CD4-positive, alpha-beta memory T cell (primary cell): ENCODE data around the gene NEK9. TPM values are rescaled to one million over a fixed set of nuclear protein-coding genes. Genes with fewer than 3 reads are reported as not detected.
A peak's percentile ranks its signal among the peaks of the same experiment; 100 is the strongest.

Experiments
- CTCF ChIA-PET: fragments of 350-600 bp; sonication (Branson Sonifier 250); formaldehyde crosslinking; loops from one replicate; lab custom pipeline; 2021; ENCODE audit warnings: inconsistent platforms; ENCODE audit not compliant: partially characterized antibody; lab: Charles Lee
- POLR2A ChIA-PET: fragments of 350-600 bp; sonication (Branson Sonifier 250); formaldehyde crosslinking; loops from one replicate; lab custom pipeline; 2021; ENCODE audit not compliant: partially characterized antibody; lab: Charles Lee
- DNase-seq, 5 donors: peaks; one replicate each; pipeline versions ENCODE4 v3.0.0 to v3.0.0-alpha.2; 2020 to 2022; ENCODE audit warnings: mixed read lengths in 1 of 5
- H3K27ac ChIP-seq: one replicate; pipeline ENCODE4 v1.7.0; 2013; ENCODE audit warnings: low read depth, low read length
- H3K27me3 ChIP-seq: 2 replicates; pipeline ENCODE4 v1.7.0; 2013; ENCODE audit warnings: mild to moderate bottlenecking, low read length, moderate library complexity; ENCODE audit not compliant: insufficient read depth
- H3K36me3 ChIP-seq: 2 replicates; pipeline ENCODE4 v1.7.0; 2013; ENCODE audit warnings: mild to moderate bottlenecking, low read length, moderate library complexity; ENCODE audit not compliant: insufficient read depth
- H3K4me1 ChIP-seq: 2 replicates; pipeline ENCODE4 v1.7.0; 2013; ENCODE audit warnings: mild to moderate bottlenecking, low read length, moderate library complexity; ENCODE audit not compliant: insufficient read depth
- H3K4me3 ChIP-seq, 2 donors: one replicate each; pipeline ENCODE4 v1.7.0; 2013; ENCODE audit warnings: low read length in 2 of 2, mild to moderate bottlenecking in 1 of 2
- H3K9me3 ChIP-seq, 2 donors: one replicate each; pipeline ENCODE4 v1.7.0; 2013; ENCODE audit warnings: low read length in 2 of 2, control low read depth in 1 of 2; ENCODE audit not compliant: control insufficient read depth in 1 of 2
- H3K27ac Mint-ChIP-seq, 7 donors: one replicate each; pipeline ENCODE4 v1.8.0; 2020 to 2021; ENCODE audit warnings: mixed read lengths in 7 of 7, mild to moderate bottlenecking in 6 of 7, inconsistent platforms in 3 of 7, moderate library complexity in 3 of 7
- H3K27me3 Mint-ChIP-seq, 2 donors: one replicate each; pipeline ENCODE4 v1.8.0; 2020 to 2021; ENCODE audit warnings: mixed read lengths in 2 of 2
- H3K36me3 Mint-ChIP-seq, 2 donors: one replicate each; pipeline ENCODE4 v1.8.0; 2020 to 2021; ENCODE audit warnings: mixed read lengths in 2 of 2, inconsistent platforms in 1 of 2, mild to moderate bottlenecking in 1 of 2
- H3K4me1 Mint-ChIP-seq, 4 donors: one replicate each; pipeline ENCODE4 v1.8.0; 2020 to 2021; ENCODE audit warnings: mixed read lengths in 4 of 4, mild to moderate bottlenecking in 1 of 4
- H3K4me3 Mint-ChIP-seq, 8 donors: one replicate each; pipeline ENCODE4 v1.8.0; 2020 to 2021; ENCODE audit warnings: mixed read lengths in 8 of 8, mild to moderate bottlenecking in 7 of 8, moderate library complexity in 6 of 8, inconsistent platforms in 3 of 8
- H3K9me3 Mint-ChIP-seq, 8 donors: one replicate each; pipeline ENCODE4 v1.8.0; 2020 to 2021; ENCODE audit warnings: mixed read lengths in 8 of 8, mild to moderate bottlenecking in 5 of 8, inconsistent platforms in 3 of 8, moderate library complexity in 1 of 8
- intact Hi-C: fragments of 100-400 bp; cut with micrococcal nuclease; formaldehyde crosslinking; loops from one replicate; pipeline ENCODE4 v1.15.1; 2023
- polyA plus RNA-seq, 2 donors: library from polyadenylated mRNA; unstranded; fragments of 300-500 nt; fragmentation: Illumina TruSeq; gene quantifications; one replicate each; pipeline ENCODE4 v1.2.3, GENCODE V29; 2021
- total RNA-seq, 2 experiments: library from RNA; stranded (reverse); gene quantifications; one replicate each; pipeline ENCODE4 v1.2.3, GENCODE V29; 2021

NEK9 gene
- total and polyA plus RNA-seq, 4 experiments from 2014 or later: 9.8 to 133 (median 74.6) TPM

DNA sequence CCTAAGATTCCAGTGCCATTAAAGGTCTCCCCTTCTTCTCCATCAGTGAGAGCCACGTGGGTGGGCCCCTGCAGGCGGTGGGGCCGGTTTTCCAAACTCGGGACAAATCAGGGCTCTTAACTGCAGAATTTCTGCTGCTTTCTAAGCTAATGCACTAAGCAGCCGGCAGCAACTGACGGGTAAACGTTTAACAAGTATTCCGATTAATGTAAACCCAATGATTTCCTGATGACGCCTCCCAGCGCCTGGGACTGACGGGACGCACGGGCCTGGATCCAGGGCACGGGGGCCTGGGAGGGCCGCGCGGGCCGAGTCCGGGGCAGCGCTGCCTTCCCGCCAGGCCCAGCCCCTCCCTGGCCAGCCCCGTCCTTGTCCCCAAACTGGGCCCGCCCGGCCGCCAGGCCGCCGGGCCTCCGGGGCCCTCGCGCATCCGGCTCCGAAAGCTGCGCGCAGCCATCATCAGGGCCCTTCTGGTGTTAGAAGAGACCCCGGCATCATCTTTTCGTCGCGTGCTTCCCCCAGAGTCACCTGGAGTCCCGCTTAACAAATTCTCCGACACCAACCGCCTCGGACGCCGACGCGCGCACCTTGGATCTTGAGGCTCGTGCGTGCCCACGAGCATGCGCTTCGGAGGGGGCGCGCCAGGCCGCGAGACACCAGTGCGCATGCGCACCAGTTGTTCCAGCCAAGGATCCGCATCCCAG lies 75.8 kb downstream of the NEK9 start, which contains the start of gene MLH3:
Gene MLH3, minus strand, starts transcription at position 616 of the 704 bp plus-strand sequence. CDS start 1,812 bp downstream, outside the sequence.
- DNase-seq: peak; percentile 72 to 83 (median 79)
- peak within 1 kb of the TSS; percentile 80 for H3K27ac ChIP-seq
- ChIA-PET POLR2A (interaction anchor here (1.2 to 2.5 kb wide), 4 partner anchors 13 to 19 kb away, joined by 3 to 18 read pairs (median 6); partner anchors contain the start of genes ACYP1 and ZC2HC1C), CTCF (interaction anchor here (0.7 to 1.4 kb wide), 2 partner anchors 20 to 190 kb away, joined by 3 to 4 read pairs; no protein-coding TSS in a partner anchor)
- H3K27me3 ChIP-seq: no peaks in the 10 kb centered on the region
- Mint-ChIP-seq H3K4me1 (peaks cover 14 to 41% (median 31%) of the 10 kb centered on the region in 4 donors), H3K36me3 (peaks cover 9 to 14% of the 10 kb centered on the region in 2 donors), H3K9me3 (no peaks in the 10 kb centered on the region), H3K27ac (peak within 1 kb of the TSS; percentile 93 to 98 (median 97)), H3K4me3 (peak within 1 kb of the TSS; percentile 89 to 96 (median 94)), H3K27me3 (no peaks in the 10 kb centered on the region)
- H3K36me3 ChIP-seq: no peaks in the 10 kb centered on the region
- no peaks in the 10 kb centered on the region for H3K9me3 ChIP-seq
- H3K4me1 ChIP-seq: peaks cover 22% of the 10 kb centered on the region
- peak within 1 kb of the TSS; percentile 63 to 73 for H3K4me3 ChIP-seq
- intact Hi-C loops: loop anchor here (1.0 to 2.0 kb wide), 2 partner anchors 13 to 48 kb away; partner anchors contain the start of genes ACYP1 and EIF2B2

DNA sequence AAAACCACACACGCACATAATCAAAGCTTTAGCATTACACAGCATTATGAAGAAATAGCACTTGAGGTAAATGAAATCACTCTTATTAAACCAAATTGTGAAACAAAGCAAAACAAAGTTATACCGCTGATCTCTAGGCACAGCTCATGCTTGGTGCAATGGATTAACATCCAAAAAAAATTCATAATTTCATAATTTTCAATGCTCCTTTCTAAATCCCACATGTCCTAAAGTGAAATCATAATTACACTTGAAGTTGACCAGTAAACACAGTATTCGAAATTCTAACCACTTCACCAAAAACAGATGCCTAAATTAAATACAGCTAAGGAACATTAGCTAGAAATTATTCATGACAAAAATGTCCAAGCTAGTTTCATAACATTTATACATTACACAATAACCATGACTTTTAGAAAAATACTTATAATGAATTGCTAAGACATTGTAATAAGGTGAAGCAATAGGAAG lies 77.1 kb downstream of the NEK9 start:
- no peak for DNase-seq
- Mint-ChIP-seq H3K9me3 (no peaks in the 10 kb centered on the region), H3K27ac (peak overlapping the region in 4 of 7 donors; percentile 38 to 86 (median 74)), H3K4me1 (peaks cover 17 to 52% (median 33%) of the 10 kb centered on the region in 4 donors), H3K27me3 (no peaks in the 10 kb centered on the region), H3K36me3 (peaks cover 7 to 9% of the 10 kb centered on the region in 2 donors), H3K4me3 (peak overlapping the region; percentile 81 to 96 (median 85))
- no peak overlapping the region for H3K4me3 ChIP-seq
- intact Hi-C loops: loop anchor here (2.0 kb wide), 1 partner anchor 47 kb away; the partner anchor contains the start of gene EIF2B2
- no peaks in the 10 kb centered on the region for H3K9me3 ChIP-seq
- no peaks in the 10 kb centered on the region for H3K27me3 ChIP-seq
- ChIA-PET CTCF (interaction anchor here (0.9 to 1.4 kb wide), 3 partner anchors 13 to 21 kb away, joined by 3 to 4 read pairs (median 3); no protein-coding TSS in a partner anchor), POLR2A (interaction anchor here (1.2 to 2.5 kb wide), 2 partner anchors 14 to 21 kb away, joined by 4 to 18 read pairs; partner anchors contain the start of gene ACYP1)
- H3K27ac ChIP-seq: no peak overlapping the region
- peaks cover 29% of the 10 kb centered on the region for H3K4me1 ChIP-seq
- H3K36me3 ChIP-seq: no peaks in the 10 kb centered on the region

DNA sequence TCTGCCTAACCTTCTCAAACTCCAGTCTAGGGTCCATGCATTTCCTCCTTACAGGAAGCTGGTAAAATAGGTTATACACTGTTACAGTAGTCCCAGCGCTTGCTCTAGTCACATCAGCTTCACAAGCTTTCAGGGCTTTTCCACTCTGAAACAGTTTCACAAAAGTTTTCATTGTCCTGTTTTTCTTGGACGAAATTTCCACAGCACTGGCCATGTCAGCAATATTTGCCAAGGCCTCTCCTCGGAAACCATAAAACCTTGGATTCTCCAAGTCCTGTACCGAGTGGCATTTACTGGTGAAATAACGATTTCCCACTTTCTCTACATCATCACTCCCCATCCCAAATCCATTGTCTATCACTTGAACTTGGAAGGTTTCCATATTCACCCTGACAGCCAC lies 77.7 kb downstream of the NEK9 start:
- H3K27me3 ChIP-seq: no peaks in the 10 kb centered on the region
- CTCF ChIA-PET: interaction anchor here (1.0 to 1.3 kb wide), 2 partner anchors 14 to 39 kb away, joined by 3 to 6 read pairs; partner anchors contain the start of gene ACYP1
- H3K4me3 ChIP-seq: no peak overlapping the region
- Mint-ChIP-seq H3K27ac (no peak overlapping the region), H3K4me3 (peak overlapping the region in 1 of 8 donors; percentile 24), H3K9me3 (no peaks in the 10 kb centered on the region), H3K4me1 (peaks cover 22 to 58% (median 38%) of the 10 kb centered on the region in 4 donors), H3K27me3 (no peaks in the 10 kb centered on the region), H3K36me3 (peaks cover 7 to 10% of the 10 kb centered on the region in 2 donors)
- H3K9me3 ChIP-seq: no peaks in the 10 kb centered on the region
- H3K4me1 ChIP-seq: peaks cover 29% of the 10 kb centered on the region
- POLR2A ChIA-PET: interaction anchor here (1.0 to 1.9 kb wide), 3 partner anchors 14 to 39 kb away, joined by 3 to 8 read pairs (median 3); partner anchors contain the start of gene ACYP1
- no peaks in the 10 kb centered on the region for H3K36me3 ChIP-seq
- no peak for DNase-seq
- intact Hi-C loops: no loop called here
- no peak overlapping the region for H3K27ac ChIP-seq

DNA sequence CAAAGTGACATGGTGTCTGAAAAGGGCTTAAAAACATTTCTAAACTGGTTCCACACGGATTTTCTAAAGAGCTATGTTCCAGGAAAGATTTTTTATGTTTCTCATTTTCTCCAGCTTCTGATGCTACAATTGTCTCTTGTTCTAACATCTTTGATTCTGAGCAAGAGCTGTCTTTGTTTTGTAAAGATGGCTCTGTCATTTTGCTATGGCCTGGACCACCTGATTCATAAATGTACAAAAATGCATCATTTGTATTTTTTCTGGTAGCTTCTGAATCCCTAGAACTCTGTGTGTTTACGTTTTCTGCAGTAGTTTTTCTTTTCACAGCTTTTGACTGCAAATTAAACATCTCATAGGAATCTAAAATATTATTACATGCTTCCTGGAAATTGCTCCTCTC lies 78.7 kb downstream of the NEK9 start:
- intact Hi-C loops: no loop called here
- DNase-seq: no peak
- H3K27ac ChIP-seq: no peak overlapping the region
- Mint-ChIP-seq H3K27ac (no peak overlapping the region), H3K4me1 (peaks cover 24 to 59% (median 40%) of the 10 kb centered on the region in 4 donors), H3K36me3 (peaks cover 7 to 10% of the 10 kb centered on the region in 2 donors), H3K27me3 (no peaks in the 10 kb centered on the region), H3K4me3 (no peak overlapping the region), H3K9me3 (no peaks in the 10 kb centered on the region)
- H3K27me3 ChIP-seq: no peaks in the 10 kb centered on the region
- H3K4me1 ChIP-seq: peaks cover 29% of the 10 kb centered on the region
- ChIA-PET POLR2A (interaction anchor here (1.0 to 1.9 kb wide), 3 partner anchors 15 to 40 kb away, joined by 3 to 8 read pairs (median 3); partner anchors contain the start of gene ACYP1), CTCF (interaction anchor here (1.0 to 1.3 kb wide), 3 partner anchors 16 to 143 kb away, joined by 3 to 6 read pairs (median 4); partner anchors contain the start of gene ACYP1)
- no peaks in the 10 kb centered on the region for H3K36me3 ChIP-seq
- no peaks in the 10 kb centered on the region for H3K9me3 ChIP-seq
- no peak overlapping the region for H3K4me3 ChIP-seq

DNA sequence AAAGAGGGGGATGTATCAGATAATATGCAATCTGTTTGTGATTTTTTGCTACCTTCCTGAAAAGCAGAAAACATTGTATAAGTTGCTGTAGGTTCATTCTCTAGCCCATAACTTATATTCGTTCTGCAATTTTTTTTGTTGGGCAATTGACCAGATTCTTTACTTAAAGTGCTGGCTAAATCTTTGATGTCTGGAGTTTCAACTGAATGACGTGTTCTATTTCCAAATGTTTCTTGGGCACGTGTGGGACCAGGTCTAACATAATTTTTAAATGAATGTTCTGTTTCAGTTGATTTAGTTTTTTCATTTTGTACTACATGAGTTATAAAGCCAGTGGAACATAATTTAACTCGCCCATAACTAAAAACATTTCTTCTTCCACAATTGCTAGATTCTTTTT lies 79.3 kb downstream of the NEK9 start:
- POLR2A ChIA-PET: interaction anchor here (1.9 kb wide), 1 partner anchor 16 kb away, joined by 8 read pairs; the partner anchor contains the start of gene ACYP1
- no peaks in the 10 kb centered on the region for H3K9me3 ChIP-seq
- peaks cover 24 to 59% (median 40%) of the 10 kb centered on the region in 4 donors for H3K4me1 Mint-ChIP-seq
- H3K9me3 Mint-ChIP-seq: no peaks in the 10 kb centered on the region
- H3K27ac ChIP-seq: no peak overlapping the region
- H3K27me3 ChIP-seq: no peaks in the 10 kb centered on the region
- intact Hi-C loops: no loop called here
- no peaks in the 10 kb centered on the region for H3K36me3 ChIP-seq
- no peak for DNase-seq
- H3K27me3 Mint-ChIP-seq: no peaks in the 10 kb centered on the region
- CTCF ChIA-PET: interaction anchor here (1.2 kb wide), 1 partner anchor 143 kb away, joined by 4 read pairs; no protein-coding TSS in a partner anchor
- peaks cover 29% of the 10 kb centered on the region for H3K4me1 ChIP-seq
- peaks cover 7 to 11% of the 10 kb centered on the region in 2 donors for H3K36me3 Mint-ChIP-seq
- H3K27ac Mint-ChIP-seq: no peak overlapping the region
- H3K4me3 ChIP-seq: no peak overlapping the region
- H3K4me3 Mint-ChIP-seq: no peak overlapping the region

DNA sequence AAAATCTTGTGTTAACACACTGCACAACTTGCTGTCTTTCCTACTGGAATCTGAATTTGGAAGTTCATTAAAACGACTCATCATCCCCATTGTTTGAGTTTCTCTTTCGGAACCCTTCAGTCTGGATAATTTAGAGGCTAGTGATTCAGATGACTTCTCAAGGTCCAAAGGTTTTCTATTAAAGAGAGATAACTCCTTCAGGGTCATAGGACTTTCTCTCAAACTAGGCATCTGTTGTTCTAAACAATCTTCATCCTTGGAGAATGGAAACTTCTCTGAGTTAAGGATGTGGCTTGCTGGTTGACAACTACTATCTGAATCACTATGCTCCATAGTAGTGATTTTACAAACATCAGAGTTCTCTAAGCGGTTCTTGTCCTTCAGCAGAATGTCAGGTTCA lies 79.9 kb downstream of the NEK9 start:
- POLR2A ChIA-PET: no interaction called here
- peaks cover 24 to 59% (median 40%) of the 10 kb centered on the region in 4 donors for H3K4me1 Mint-ChIP-seq
- Histone ChIP-seq H3K4me3 (no peak overlapping the region), H3K27me3 (no peaks in the 10 kb centered on the region), H3K36me3 (no peaks in the 10 kb centered on the region), H3K27ac (no peak overlapping the region), H3K9me3 (no peaks in the 10 kb centered on the region), H3K4me1 (peaks cover 29% of the 10 kb centered on the region)
- CTCF ChIA-PET: no interaction called here
- no peak overlapping the region for H3K4me3 Mint-ChIP-seq
- no peaks in the 10 kb centered on the region for H3K9me3 Mint-ChIP-seq
- peaks cover 7 to 17% of the 10 kb centered on the region in 2 donors for H3K36me3 Mint-ChIP-seq
- intact Hi-C loops: no loop called here
- H3K27me3 Mint-ChIP-seq: no peaks in the 10 kb centered on the region
- H3K27ac Mint-ChIP-seq: no peak overlapping the region
- DNase-seq: no peak
